ENCODE measurements around the gene MTCH2. TPM values are rescaled to one million over a fixed set of nuclear protein-coding genes. Genes with fewer than 3 reads are reported as not detected.

The MTCH2 gene
- total RNA-seq, 2 donors from 2014 or later, result 21.9 to 47.8 TPM

DNA sequence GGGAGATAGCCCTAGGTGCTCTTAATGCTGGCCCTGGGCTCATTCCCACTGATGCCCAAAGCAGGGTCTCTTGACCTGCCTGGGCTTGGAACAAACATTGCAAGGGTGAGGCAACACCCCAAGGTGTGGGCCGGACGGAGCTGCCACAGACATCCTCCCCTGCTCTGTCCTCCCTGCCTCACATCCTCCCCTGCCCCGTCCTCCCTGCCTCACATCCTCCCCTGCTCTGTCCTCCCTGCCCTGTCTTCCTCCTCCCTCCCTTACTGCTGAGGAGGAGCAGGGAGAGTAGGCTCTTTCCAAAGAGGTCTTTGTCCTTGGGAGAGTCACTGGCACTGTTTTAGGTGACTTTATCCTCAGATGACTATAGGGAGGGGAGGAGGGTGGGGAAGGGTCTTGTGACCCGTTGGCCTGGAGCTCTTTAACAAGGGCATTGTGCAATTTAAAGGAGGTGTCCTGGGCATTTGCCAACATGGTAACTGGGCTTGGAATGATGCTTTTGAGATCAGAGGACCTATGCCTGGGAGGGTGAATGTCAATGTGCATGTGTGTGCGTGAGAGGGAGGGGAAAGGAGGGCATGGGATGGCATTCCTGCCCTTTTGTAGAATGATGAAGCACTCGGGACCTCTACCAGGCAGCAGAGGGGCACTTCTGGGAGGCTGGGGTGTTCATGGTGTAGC is 55.2 kb downstream of the MTCH2 start:
- no peak overlapping the region for H3K27ac ChIP-seq
- no peaks in the 10 kb centered on the region for H3K9me3 ChIP-seq
- peaks cover 0 to 10% of the 10 kb centered on the region in 2 donors for H3K4me1 ChIP-seq (ENCODE audit: control insufficient read depth in 1 of 2, low read depth in 2 of 2)
- TF ChIP-seq, protein P1, sequence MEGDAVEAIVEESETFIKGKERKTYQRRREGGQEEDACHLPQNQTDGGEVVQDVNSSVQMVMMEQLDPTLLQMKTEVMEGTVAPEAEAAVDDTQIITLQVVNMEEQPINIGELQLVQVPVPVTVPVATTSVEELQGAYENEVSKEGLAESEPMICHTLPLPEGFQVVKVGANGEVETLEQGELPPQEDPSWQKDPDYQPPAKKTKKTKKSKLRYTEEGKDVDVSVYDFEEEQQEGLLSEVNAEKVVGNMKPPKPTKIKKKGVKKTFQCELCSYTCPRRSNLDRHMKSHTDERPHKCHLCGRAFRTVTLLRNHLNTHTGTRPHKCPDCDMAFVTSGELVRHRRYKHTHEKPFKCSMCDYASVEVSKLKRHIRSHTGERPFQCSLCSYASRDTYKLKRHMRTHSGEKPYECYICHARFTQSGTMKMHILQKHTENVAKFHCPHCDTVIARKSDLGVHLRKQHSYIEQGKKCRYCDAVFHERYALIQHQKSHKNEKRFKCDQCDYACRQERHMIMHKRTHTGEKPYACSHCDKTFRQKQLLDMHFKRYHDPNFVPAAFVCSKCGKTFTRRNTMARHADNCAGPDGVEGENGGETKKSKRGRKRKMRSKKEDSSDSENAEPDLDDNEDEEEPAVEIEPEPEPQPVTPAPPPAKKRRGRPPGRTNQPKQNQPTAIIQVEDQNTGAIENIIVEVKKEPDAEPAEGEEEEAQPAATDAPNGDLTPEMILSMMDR (IDR thresholded peaks at IDR 0.05), result no peak
- DNase-seq (ENCODE audit: low spot score) (no peak), ATAC-seq (ENCODE audit: insufficient number of reproducible peaks, low FRiP score, low read depth) (no peak)
- H3K27me3 ChIP-seq (replicated peaks; ENCODE audit: insufficient read depth), result no peaks in the 10 kb centered on the region
- H3K4me3 ChIP-seq, result no peak overlapping the region
- H3K36me3 ChIP-seq, result peaks cover 24% of the 10 kb centered on the region

DNA sequence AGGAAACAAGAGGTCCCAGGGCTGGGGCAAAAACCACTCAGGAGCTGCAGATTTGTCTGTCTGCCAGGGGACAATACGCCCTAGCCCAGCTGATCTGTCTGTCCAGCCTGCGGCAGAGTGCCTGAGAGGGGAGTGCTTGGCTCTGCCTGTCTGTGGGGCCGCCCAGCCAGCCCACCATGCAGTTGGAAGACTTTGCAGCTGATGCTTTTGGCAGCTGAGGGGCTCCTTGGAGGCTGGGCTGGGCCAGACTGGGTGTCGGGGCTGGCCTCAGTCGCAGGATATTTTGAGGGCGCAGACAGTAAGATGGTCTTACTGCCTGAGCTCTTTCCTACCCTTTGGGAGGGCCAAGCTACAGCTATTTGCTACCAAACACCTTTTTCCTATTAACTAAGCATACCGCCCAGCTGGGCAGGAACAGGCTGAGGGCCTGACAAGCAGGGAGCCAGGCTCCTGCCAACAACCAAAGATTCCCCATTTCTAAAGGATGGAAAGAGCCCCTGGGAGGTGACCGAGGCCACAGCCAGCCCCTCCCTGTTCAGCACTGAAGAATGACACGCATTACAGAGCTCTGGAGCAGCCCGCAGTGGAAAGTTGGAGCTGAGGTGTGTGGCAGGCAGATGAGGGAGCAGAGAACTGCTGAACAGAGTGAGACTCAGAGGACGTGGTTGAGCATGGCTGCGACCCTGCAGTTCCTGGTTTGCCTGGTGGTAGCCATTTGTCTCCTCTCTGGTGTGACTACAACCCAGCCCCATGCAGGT is 56.1 kb downstream of the MTCH2 start, which contains the start of gene FAM180B:
Gene FAM180B, plus strand, starts transcription at position 581 of the 758 bp plus-strand sequence. Its CDS starts 91 bp downstream, at position 672.
- ATAC-seq (ENCODE audit: insufficient number of reproducible peaks, low FRiP score, low read depth) (no peak), DNase-seq (ENCODE audit: low spot score) (no peak)
- Histone ChIP-seq H3K9me3 (no peaks in the 10 kb centered on the region), H3K27me3 (replicated peaks; ENCODE audit: insufficient read depth) (no peaks in the 10 kb centered on the region), H3K36me3 (peaks cover 31% of the 10 kb centered on the region), H3K4me3 (no peak within 1 kb of the TSS), H3K4me1 (ENCODE audit: control insufficient read depth in 1 of 2, low read depth in 2 of 2) (peaks cover 0 to 10% of the 10 kb centered on the region in 2 donors), H3K27ac (no peak within 1 kb of the TSS)
- TF ChIP-seq, protein P1 (IDR thresholded peaks at IDR 0.05), result no peak

DNA sequence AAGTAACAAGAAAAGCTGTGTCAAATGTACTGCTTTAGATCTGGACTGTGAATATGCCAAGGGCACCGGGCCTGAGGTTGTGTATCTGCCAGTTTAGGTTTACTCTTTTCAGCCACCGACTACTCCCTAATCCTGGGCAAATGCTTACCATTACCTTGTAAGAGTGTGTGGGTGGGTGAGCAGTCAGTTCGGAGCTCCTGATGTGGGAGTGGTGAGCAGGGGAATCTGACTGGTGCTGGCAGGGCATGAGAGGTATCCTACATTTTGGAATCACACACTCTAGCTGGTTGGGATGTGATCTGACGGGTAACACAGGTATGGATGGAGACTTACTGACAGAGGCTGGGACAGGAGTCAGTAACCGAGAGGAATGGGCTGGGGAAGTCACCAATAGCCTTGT is 58.5 kb downstream of the MTCH2 start:
- H3K9me3 ChIP-seq, result no peaks in the 10 kb centered on the region
- ATAC-seq (ENCODE audit: insufficient number of reproducible peaks, low FRiP score, low read depth) (no peak), DNase-seq (ENCODE audit: low spot score) (no peak)
- H3K27ac ChIP-seq, result no peak overlapping the region
- TF ChIP-seq, protein P1 (IDR thresholded peaks at IDR 0.05), result no peak
- peaks cover 7 to 12% of the 10 kb centered on the region in 2 donors for H3K4me1 ChIP-seq (ENCODE audit: control insufficient read depth in 1 of 2, low read depth in 2 of 2)
- peaks cover 31% of the 10 kb centered on the region for H3K36me3 ChIP-seq
- no peak overlapping the region for H3K4me3 ChIP-seq
- no peaks in the 10 kb centered on the region for H3K27me3 ChIP-seq (replicated peaks; ENCODE audit: insufficient read depth)

DNA sequence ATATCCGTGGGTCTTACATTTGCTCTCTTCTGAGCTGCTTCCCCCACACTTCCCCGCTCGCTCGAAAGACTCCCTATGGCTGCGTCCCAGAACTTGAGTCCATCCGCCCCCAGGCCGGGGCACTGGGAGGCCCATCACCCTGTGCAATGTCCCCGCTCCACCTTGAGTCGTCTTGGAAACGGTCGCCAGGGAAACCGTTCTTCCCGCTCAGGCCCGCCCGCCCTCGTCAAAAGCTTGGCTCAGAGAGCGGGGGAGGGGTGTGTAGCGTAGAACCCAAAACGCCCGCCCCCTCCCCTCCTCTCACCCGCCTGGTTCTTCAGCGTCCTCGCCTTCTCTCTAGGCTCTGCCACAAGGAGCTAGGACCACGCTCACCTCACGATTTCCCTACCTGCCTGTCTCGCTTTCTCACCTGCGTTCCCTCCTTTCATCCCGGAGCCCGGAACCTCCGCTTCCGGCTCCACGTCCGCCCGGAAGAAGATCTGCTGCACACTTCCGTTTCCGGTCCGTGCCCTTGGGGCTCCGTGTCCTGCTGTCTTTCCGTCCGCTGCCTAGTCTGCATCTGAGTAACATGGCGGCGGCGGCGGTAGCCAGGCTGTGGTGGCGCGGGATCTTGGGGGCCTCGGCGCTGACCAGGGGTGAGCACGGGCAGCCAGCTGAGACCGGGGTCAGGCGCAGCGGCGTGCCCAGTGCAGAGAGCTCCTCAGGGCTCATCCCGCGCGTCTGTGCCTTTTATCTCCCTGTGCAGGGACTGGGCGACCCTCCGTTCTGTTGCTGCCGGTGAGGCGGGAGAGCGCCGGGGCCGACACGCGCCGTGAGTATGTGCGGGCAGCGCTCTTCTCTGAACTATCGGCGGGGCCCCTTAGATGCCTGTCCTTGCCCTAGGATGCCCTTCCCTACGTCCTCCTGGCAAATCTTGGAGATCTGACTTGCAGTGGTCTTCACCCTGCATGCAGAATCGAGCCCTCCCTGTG is 63.5 kb downstream of the MTCH2 start, which contains the start of the genes KBTBD4 and NDUFS3:
Gene KBTBD4, minus strand, starts transcription at position 447 of the 971 bp plus-strand sequence. Its CDS starts 19 bp downstream, at position 428.
Gene NDUFS3, plus strand, starts transcription at position 551 of the 971 bp plus-strand sequence. Its CDS starts 18 bp downstream, at position 569.
- Histone ChIP-seq H3K27ac (peak within 1 kb of the TSS; percentile 48 to 72), H3K9me3 (no peaks in the 10 kb centered on the region), H3K27me3 (replicated peaks; ENCODE audit: insufficient read depth) (no peaks in the 10 kb centered on the region), H3K4me3 (peak within 1 kb of the TSS; percentile 89), H3K36me3 (peaks cover 36% of the 10 kb centered on the region), H3K4me1 (ENCODE audit: control insufficient read depth in 1 of 2, low read depth in 2 of 2) (peaks cover 16 to 30% of the 10 kb centered on the region in 2 donors)
- TF ChIP-seq, protein P1 (IDR thresholded peaks at IDR 0.05), result no peak
- DNase-seq (ENCODE audit: low spot score) (peak; percentile 74), ATAC-seq (ENCODE audit: insufficient number of reproducible peaks, low FRiP score, low read depth) (peak; percentile 74)
